A549 (cell line): ENCODE results near the gene GRIK1.

ENCODE experiments used
- CTCF ChIP-seq: fragments of >200 bp; sonication (Bioruptor Twin); formaldehyde crosslinking; IDR thresholded peaks from 3 replicates; pipeline ENCODE4 v1.5.1; 2016
- EP300 ChIP-seq, 2 experiments: fragments of >200 bp; sonication (Bioruptor Twin); formaldehyde crosslinking; IDR thresholded peaks; 2 replicates in 1 of 2; 3 replicates in 1 of 2; pipeline ENCODE4 v1.6.1; 2016 to 2017
- JUNB ChIP-seq: fragments of >200 bp; sonication (Bioruptor Twin); formaldehyde crosslinking; IDR thresholded peaks from 2 replicates; pipeline ENCODE4 v1.6.1; 2016
- MAZ ChIP-seq: fragments of 150-350 bp; IDR thresholded peaks from 2 replicates; pipeline ENCODE4 v1.6.1; 2014; ENCODE audit warnings: antibody characterized with exemption, low read depth, low read length, borderline replicate concordance
- NFE2L2 ChIP-seq: fragments of 150-350 bp; conservative IDR thresholded peaks from 2 replicates; pipeline ENCODE4 v1.6.1; 2014; ENCODE audit warnings: low read length
- POLR2A ChIP-seq: IDR thresholded peaks from 2 replicates; pipeline ENCODE4 v1.6.1; 2012; ENCODE audit warnings: mild to moderate bottlenecking, low read length
- POLR2AphosphoS2 ChIP-seq: conservative IDR thresholded peaks from 2 replicates; pipeline ENCODE4 v1.6.1; 2012; ENCODE audit warnings: low read length, improper control_type of control experiment, inconsistent platforms
- REST ChIP-seq: fragments of 200-600 bp; sonication (generic); IDR thresholded peaks from 2 replicates; pipeline ENCODE4 v1.6.1; 2016; ENCODE audit warnings: antibody characterized with exemption, mild to moderate bottlenecking, moderate library complexity
- USF2 ChIP-seq: fragments of 450-650 bp; IDR thresholded peaks from 2 replicates; pipeline ENCODE4 v1.6.1; 2014; ENCODE audit warnings: antibody characterized with exemption
- ZFP36 ChIP-seq: fragments of 450-650 bp; IDR thresholded peaks from 2 replicates; pipeline ENCODE4 v1.6.1; 2014; ENCODE audit warnings: borderline replicate concordance; ENCODE audit not compliant: partially characterized antibody
- ZNF302 ChIP-seq: fragments of 250-450 bp; sonication (Bioruptor Pico); IDR thresholded peaks from 2 replicates; pipeline ENCODE4 v1.9.0; 2021; ENCODE audit warnings: inconsistent platforms, mild to moderate bottlenecking, moderate library complexity
- TF ChIP-seq, protein P1 (sequence below): IDR thresholded peaks from 2 replicates; pipeline ENCODE4 v1.6.1; 2012

DNA sequence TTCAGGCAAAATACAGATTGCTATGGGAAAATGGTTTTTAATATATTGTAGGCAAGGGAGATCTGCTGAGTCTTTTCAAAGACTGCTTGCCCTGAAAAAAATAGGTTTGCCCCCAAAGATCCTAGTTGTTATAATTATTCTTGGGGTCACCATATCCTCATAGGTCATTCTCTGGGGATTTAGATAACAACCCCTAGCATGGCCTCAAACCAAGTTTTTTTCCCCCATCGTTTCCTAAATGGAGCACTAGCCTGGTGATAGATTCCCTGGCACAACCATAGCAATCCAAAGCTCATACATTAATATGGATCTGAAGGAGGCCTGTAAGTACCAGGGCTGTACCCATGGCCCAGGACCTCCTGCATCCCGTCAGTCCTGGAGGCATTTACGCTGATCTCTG, 325.9 kb downstream of the GRIK1 start:
- TF ChIP-seq CTCF = no peak
- no peak for TF ChIP-seq ZNF302 (CRISPR knock-in tag)
- TF ChIP-seq NFE2L2 = no peak
- TF ChIP-seq ZFP36 = no peak
- TF ChIP-seq JUNB = no peak
- no peak for TF ChIP-seq POLR2AphosphoS2
- TF ChIP-seq, protein P1, sequence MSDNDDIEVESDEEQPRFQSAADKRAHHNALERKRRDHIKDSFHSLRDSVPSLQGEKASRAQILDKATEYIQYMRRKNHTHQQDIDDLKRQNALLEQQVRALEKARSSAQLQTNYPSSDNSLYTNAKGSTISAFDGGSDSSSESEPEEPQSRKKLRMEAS = no peak
- TF ChIP-seq REST = no peak
- TF ChIP-seq EP300 (IDR thresholded peaks at IDR 0.05) = no peak
- TF ChIP-seq POLR2A = no peak
- TF ChIP-seq USF2 = no peak
- TF ChIP-seq MAZ = no peak
